K562 (cell line): Measurements from ENCODE around the gene NEK1. TPM values are rescaled to one million over a fixed set of nuclear protein-coding genes. Genes with fewer than 3 reads are reported as not detected.

Experiments used
- ATAC-seq: fragments of 200-7000 bp; cut with Tn5 transposase; 3 replicates; pipeline ENCODE4 v1.9.1; 2020; ENCODE audit warnings: moderate library complexity
- BruUV-seq: library from RNA; stranded (reverse); fragments of 400-500 nt; replicated peaks from 2 replicates; lab custom pipeline; 2021; lab: Mats Ljungman, UMichigan
- CTCF ChIA-PET: fragments of 300-600 bp; formaldehyde crosslinking; extraction: SDS; loops from one replicate; lab custom pipeline; 2021; ENCODE audit warnings: low intra/inter-chr PET ratio; lab: Yijun Ruan, JAX
- POLR2A ChIA-PET: fragments of 300-600, 350-650 bp; sonication (Branson Sonifier 250); formaldehyde crosslinking; extraction: SDS; loops from one replicate; lab custom pipeline; 2021; ENCODE audit warnings: antibody characterized with exemption, inconsistent platforms; lab: Yijun Ruan, JAX
- DNase-seq, 4 experiments: peaks; one replicate each; pipeline versions ENCODE4 v3.0.0 to v3.0.0-alpha.2; 2011 to 2018; ENCODE audit warnings: low spot score in 3 of 4, mixed read lengths in 3 of 4; ENCODE audit errors: extremely low read depth in 1 of 4
- FAIRE-seq: peaks from 2 replicates; lab custom pipeline; 2011; peaks lifted over from hg19 to GRCh38; lab: Jason Lieb, UNC
- H2AFZ ChIP-seq: 2 replicates; pipeline ENCODE4 v1.6.0; 2011; ENCODE audit warnings: low read depth, low read length, control low read depth, inconsistent platforms
- H3K27ac ChIP-seq: fragments of 200-600 bp; 3 replicates; pipeline ENCODE4 v1.8.0; 2011; ENCODE audit warnings: low read depth, mild to moderate bottlenecking, control low read depth, inconsistent platforms, low read length, moderate library complexity, mixed read lengths; ENCODE audit errors: extremely low read depth
- H3K27me3 ChIP-seq, 2 experiments: fragments of 300-600 bp in 1 of 2; 2 replicates in 1 of 2; 3 replicates in 1 of 2; pipeline versions ENCODE4 v1.6.0 to v1.8.0; 2011; ENCODE audit warnings: inconsistent platforms in 2 of 2, low read length in 2 of 2, mild to moderate bottlenecking in 1 of 2, mixed read lengths in 1 of 2, moderate library complexity in 1 of 2; ENCODE audit not compliant: control insufficient read depth in 2 of 2, insufficient read depth in 2 of 2
- H3K36me3 ChIP-seq: fragments of 300-600 bp; 3 replicates; pipeline ENCODE4 v1.8.0; 2011; ENCODE audit warnings: mild to moderate bottlenecking, low read length, inconsistent platforms; ENCODE audit not compliant: control insufficient read depth, insufficient read depth
- H3K4me1 ChIP-seq, 2 experiments: fragments of 200-600 bp in 1 of 2; replicated peaks in 1 of 2; 2 replicates in 1 of 2; 3 replicates in 1 of 2; pipeline versions ENCODE4 v1.5.1 to v1.8.0; 2011; ENCODE audit warnings: inconsistent platforms in 2 of 2, low read length in 2 of 2, mild to moderate bottlenecking in 1 of 2, mixed read lengths in 1 of 2, moderate library complexity in 1 of 2; ENCODE audit not compliant: control insufficient read depth in 2 of 2, insufficient read depth in 2 of 2
- H3K4me2 ChIP-seq: 2 replicates; pipeline ENCODE4 v1.6.1; 2011; ENCODE audit warnings: low read length, control low read depth, inconsistent platforms, mixed read lengths; ENCODE audit not compliant: insufficient read depth
- H3K4me3 ChIP-seq: fragments of 200-600 bp; sonication (generic), shearing (Covaris generic); 2 replicates; pipeline ENCODE4 v1.5.1; 2016; ENCODE audit warnings: control low read depth, inconsistent platforms
- H3K79me2 ChIP-seq: fragments of 200-600 bp; 3 replicates; pipeline ENCODE4 v1.8.0; 2011; ENCODE audit warnings: low read length, inconsistent platforms; ENCODE audit not compliant: control insufficient read depth, insufficient read depth
- H3K9ac ChIP-seq, 2 experiments: 2 replicates each; pipeline versions ENCODE4 v1.6.0 to v1.6.1; 2011; ENCODE audit warnings: low read depth in 2 of 2, low read length in 2 of 2, control low read depth in 1 of 2, inconsistent platforms in 1 of 2, mild to moderate bottlenecking in 1 of 2, mixed read lengths in 1 of 2; ENCODE audit not compliant: insufficient read depth in 1 of 2
- H3K9me1 ChIP-seq: one replicate; pipeline ENCODE4 v1.6.0; 2011; ENCODE audit warnings: inconsistent platforms, mild to moderate bottlenecking, low read length, moderate library complexity; ENCODE audit not compliant: control insufficient read depth, insufficient read depth
- H3K9me3 ChIP-seq: replicated peaks from 2 replicates; pipeline ENCODE4 v1.5.1; 2011; ENCODE audit warnings: low read depth, low read length, inconsistent platforms; ENCODE audit not compliant: control insufficient read depth, insufficient read depth
- H4K20me1 ChIP-seq: replicated peaks from 2 replicates; pipeline ENCODE4 v1.6.1; 2011; ENCODE audit warnings: low read length, inconsistent platforms, mixed read lengths; ENCODE audit not compliant: control insufficient read depth, insufficient read depth
- HMGN3 ChIP-seq: IDR thresholded peaks from 2 replicates; pipeline ENCODE4 v1.6.1; 2011; ENCODE audit warnings: borderline replicate concordance, low read depth, mild to moderate bottlenecking, mixed read lengths, low read length; ENCODE audit not compliant: insufficient read length; ENCODE audit errors: extremely low read depth
- PTBP1 ChIP-seq: fragments of 200-400 bp; formaldehyde crosslinking; IDR thresholded peaks from 2 replicates; pipeline ENCODE4 v1.6.1; 2017; ENCODE audit warnings: low read depth, low read length
- SAFB2 ChIP-seq: fragments of 200-400 bp; formaldehyde crosslinking; IDR thresholded peaks from 2 replicates; pipeline ENCODE4 v1.6.1; 2018; ENCODE audit warnings: borderline replicate concordance, low read length, low read depth, moderate library complexity; ENCODE audit not compliant: severe bottlenecking
- ZNF324 ChIP-seq: fragments of 250-450 bp; sonication (Bioruptor Pico); IDR thresholded peaks from 2 replicates; pipeline ENCODE4 v1.4.0; 2020; ENCODE audit warnings: mild to moderate bottlenecking
- WGBS: fragments of 100-300 bp; shearing (Covaris generic); methylation state at CpG from one replicate; pipeline ENCODE4 v1.1.6; 2016; ENCODE audit warnings: low coverage, mixed read lengths; ENCODE audit not compliant: insufficient coverage; ENCODE audit errors: missing lambda C conversion rate; 5-methylcytosine and 5-hydroxymethylcytosine counted together
- in situ Hi-C: fragments of 300-500 bp; cut with MboI; formaldehyde crosslinking; loops from 4 replicates; pipeline ENCODE4 v1.15.0; 2018; ENCODE audit warnings: inconsistent platforms, mixed read lengths
- intact Hi-C: fragments of 100-400 bp; cut with micrococcal nuclease; formaldehyde crosslinking; loops from 2 replicates; pipeline ENCODE4 v1.14.2; 2022
- polyA plus RNA-seq, 8 experiments: library from polyadenylated mRNA; depleted of rRNA in 4 of 8; stranded (reverse) in 5 of 8; unstranded in 3 of 8; fragments of >200 nt; fragmentation: Nextera tagmentation in 2 of 8; fragmentation: Illumina TruSeq in 1 of 8; extraction: Ambion mirVana in 2 of 8; extraction: Trizol in 1 of 8; gene quantifications; 2 replicates each; pipeline versions ENCODE4 v1.2.1 to v1.2.3, GENCODE V29; 2011 to 2014; ENCODE audit warnings: inconsistent platforms in 1 of 8, missing spikeins in 1 of 8
- total RNA-seq, 7 experiments: library from RNA; depleted of rRNA in 6 of 7; stranded (reverse); fragments of >200 nt in 6 of 7; fragmentation: Illumina TruSeq in 2 of 7; extraction: Trizol in 2 of 7; gene quantifications; 2 replicates each; pipeline versions ENCODE4 v1.2.1 to v1.2.3, GENCODE V29; 2011 to 2021; ENCODE audit warnings: low replicate concordance in 1 of 7
- TF ChIP-seq, protein P1 (sequence below): fragments of 450-650 bp; IDR thresholded peaks from 2 replicates; pipeline ENCODE4 v1.6.1; 2016; ENCODE audit warnings: mild to moderate bottlenecking, moderate library complexity
- TF ChIP-seq, protein P2 (sequence below): sonication (generic); formaldehyde crosslinking; IDR thresholded peaks from 2 replicates; pipeline ENCODE4 v1.8.1; 2023; ENCODE audit warnings: mild to moderate bottlenecking, missing genetic modification reagents
- TF ChIP-seq, protein P3 (sequence below): fragments of 450-650 bp; IDR thresholded peaks from one replicate; pipeline ENCODE4 v1.6.1; 2018; ENCODE audit warnings: mild to moderate bottlenecking, moderate library complexity; ENCODE audit not compliant: partially characterized antibody

The NEK1 gene
- total and polyA plus RNA-seq, 9 of the 15 experiments (the other 6 are each of a cell fraction or from before 2014, with no cell fraction given) = 6.2 to 15.7 (median 10.3) TPM

DNA sequence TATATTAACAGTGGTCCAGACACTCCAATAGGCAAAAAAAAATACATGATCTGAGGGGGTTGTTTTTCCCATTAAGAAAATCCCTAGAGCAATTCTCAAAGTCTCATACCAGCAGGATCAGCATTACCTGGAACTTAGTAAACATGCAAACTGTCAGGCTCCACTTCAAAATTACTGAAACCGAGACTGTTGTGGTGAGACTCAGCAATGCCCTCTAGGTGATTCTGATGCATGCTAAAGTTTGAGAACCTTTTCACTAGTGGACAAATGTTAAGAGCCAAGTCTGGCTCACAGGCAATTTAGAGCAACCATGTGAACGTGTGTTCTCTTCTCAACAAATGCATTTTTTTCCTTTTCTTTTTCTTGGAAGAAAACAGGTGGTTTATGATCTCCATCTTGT lies 30.2 kb downstream of the NEK1 start:
- no TSS peak for BruUV-seq
- WGBS = 59% methylated on average over 2 of the region's 2 CpGs
- TF ChIP-seq, protein P1, sequence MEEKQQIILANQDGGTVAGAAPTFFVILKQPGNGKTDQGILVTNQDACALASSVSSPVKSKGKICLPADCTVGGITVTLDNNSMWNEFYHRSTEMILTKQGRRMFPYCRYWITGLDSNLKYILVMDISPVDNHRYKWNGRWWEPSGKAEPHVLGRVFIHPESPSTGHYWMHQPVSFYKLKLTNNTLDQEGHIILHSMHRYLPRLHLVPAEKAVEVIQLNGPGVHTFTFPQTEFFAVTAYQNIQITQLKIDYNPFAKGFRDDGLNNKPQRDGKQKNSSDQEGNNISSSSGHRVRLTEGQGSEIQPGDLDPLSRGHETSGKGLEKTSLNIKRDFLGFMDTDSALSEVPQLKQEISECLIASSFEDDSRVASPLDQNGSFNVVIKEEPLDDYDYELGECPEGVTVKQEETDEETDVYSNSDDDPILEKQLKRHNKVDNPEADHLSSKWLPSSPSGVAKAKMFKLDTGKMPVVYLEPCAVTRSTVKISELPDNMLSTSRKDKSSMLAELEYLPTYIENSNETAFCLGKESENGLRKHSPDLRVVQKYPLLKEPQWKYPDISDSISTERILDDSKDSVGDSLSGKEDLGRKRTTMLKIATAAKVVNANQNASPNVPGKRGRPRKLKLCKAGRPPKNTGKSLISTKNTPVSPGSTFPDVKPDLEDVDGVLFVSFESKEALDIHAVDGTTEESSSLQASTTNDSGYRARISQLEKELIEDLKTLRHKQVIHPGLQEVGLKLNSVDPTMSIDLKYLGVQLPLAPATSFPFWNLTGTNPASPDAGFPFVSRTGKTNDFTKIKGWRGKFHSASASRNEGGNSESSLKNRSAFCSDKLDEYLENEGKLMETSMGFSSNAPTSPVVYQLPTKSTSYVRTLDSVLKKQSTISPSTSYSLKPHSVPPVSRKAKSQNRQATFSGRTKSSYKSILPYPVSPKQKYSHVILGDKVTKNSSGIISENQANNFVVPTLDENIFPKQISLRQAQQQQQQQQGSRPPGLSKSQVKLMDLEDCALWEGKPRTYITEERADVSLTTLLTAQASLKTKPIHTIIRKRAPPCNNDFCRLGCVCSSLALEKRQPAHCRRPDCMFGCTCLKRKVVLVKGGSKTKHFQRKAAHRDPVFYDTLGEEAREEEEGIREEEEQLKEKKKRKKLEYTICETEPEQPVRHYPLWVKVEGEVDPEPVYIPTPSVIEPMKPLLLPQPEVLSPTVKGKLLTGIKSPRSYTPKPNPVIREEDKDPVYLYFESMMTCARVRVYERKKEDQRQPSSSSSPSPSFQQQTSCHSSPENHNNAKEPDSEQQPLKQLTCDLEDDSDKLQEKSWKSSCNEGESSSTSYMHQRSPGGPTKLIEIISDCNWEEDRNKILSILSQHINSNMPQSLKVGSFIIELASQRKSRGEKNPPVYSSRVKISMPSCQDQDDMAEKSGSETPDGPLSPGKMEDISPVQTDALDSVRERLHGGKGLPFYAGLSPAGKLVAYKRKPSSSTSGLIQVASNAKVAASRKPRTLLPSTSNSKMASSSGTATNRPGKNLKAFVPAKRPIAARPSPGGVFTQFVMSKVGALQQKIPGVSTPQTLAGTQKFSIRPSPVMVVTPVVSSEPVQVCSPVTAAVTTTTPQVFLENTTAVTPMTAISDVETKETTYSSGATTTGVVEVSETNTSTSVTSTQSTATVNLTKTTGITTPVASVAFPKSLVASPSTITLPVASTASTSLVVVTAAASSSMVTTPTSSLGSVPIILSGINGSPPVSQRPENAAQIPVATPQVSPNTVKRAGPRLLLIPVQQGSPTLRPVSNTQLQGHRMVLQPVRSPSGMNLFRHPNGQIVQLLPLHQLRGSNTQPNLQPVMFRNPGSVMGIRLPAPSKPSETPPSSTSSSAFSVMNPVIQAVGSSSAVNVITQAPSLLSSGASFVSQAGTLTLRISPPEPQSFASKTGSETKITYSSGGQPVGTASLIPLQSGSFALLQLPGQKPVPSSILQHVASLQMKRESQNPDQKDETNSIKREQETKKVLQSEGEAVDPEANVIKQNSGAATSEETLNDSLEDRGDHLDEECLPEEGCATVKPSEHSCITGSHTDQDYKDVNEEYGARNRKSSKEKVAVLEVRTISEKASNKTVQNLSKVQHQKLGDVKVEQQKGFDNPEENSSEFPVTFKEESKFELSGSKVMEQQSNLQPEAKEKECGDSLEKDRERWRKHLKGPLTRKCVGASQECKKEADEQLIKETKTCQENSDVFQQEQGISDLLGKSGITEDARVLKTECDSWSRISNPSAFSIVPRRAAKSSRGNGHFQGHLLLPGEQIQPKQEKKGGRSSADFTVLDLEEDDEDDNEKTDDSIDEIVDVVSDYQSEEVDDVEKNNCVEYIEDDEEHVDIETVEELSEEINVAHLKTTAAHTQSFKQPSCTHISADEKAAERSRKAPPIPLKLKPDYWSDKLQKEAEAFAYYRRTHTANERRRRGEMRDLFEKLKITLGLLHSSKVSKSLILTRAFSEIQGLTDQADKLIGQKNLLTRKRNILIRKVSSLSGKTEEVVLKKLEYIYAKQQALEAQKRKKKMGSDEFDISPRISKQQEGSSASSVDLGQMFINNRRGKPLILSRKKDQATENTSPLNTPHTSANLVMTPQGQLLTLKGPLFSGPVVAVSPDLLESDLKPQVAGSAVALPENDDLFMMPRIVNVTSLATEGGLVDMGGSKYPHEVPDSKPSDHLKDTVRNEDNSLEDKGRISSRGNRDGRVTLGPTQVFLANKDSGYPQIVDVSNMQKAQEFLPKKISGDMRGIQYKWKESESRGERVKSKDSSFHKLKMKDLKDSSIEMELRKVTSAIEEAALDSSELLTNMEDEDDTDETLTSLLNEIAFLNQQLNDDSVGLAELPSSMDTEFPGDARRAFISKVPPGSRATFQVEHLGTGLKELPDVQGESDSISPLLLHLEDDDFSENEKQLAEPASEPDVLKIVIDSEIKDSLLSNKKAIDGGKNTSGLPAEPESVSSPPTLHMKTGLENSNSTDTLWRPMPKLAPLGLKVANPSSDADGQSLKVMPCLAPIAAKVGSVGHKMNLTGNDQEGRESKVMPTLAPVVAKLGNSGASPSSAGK = no peak
- TF ChIP-seq SAFB2 (no peak), HMGN3 (no peak), PTBP1 (no peak), ZNF324 (CRISPR knock-in tag) (no peak)
- TF ChIP-seq, protein P2, sequence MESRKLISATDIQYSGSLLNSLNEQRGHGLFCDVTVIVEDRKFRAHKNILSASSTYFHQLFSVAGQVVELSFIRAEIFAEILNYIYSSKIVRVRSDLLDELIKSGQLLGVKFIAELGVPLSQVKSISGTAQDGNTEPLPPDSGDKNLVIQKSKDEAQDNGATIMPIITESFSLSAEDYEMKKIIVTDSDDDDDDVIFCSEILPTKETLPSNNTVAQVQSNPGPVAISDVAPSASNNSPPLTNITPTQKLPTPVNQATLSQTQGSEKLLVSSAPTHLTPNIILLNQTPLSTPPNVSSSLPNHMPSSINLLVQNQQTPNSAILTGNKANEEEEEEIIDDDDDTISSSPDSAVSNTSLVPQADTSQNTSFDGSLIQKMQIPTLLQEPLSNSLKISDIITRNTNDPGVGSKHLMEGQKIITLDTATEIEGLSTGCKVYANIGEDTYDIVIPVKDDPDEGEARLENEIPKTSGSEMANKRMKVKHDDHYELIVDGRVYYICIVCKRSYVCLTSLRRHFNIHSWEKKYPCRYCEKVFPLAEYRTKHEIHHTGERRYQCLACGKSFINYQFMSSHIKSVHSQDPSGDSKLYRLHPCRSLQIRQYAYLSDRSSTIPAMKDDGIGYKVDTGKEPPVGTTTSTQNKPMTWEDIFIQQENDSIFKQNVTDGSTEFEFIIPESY (CRISPR knock-in tag) = no peak
- TF ChIP-seq, protein P3, sequence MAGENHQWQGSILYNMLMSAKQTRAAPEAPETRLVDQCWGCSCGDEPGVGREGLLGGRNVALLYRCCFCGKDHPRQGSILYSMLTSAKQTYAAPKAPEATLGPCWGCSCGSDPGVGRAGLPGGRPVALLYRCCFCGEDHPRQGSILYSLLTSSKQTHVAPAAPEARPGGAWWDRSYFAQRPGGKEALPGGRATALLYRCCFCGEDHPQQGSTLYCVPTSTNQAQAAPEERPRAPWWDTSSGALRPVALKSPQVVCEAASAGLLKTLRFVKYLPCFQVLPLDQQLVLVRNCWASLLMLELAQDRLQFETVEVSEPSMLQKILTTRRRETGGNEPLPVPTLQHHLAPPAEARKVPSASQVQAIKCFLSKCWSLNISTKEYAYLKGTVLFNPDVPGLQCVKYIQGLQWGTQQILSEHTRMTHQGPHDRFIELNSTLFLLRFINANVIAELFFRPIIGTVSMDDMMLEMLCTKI = no peak

More for the DNA sequence above, 30.2 kb downstream of the NEK1 start:
- DNase-seq (no peak), ATAC-seq (no peak), FAIRE-seq (peak; percentile 29)
- CTCF ChIA-PET = no interaction called here
- H3K9me3 ChIP-seq = no peaks in the 10 kb centered on the region
- no peaks in the 10 kb centered on the region for H3K9me1 ChIP-seq
- H3K27me3 ChIP-seq = no peaks in the 10 kb centered on the region
- intact Hi-C loops = no loop called here
- peaks cover 41% of the 10 kb centered on the region for H3K36me3 ChIP-seq
- H3K9ac ChIP-seq = no peak overlapping the region
- H3K4me2 ChIP-seq = no peak overlapping the region
- H3K79me2 ChIP-seq = no peaks in the 10 kb centered on the region
- no peaks in the 10 kb centered on the region for H4K20me1 ChIP-seq
- H3K4me3 ChIP-seq = no peak overlapping the region
- H3K4me1 ChIP-seq = no peaks in the 10 kb centered on the region
- no peak overlapping the region for H2AFZ ChIP-seq
- in situ Hi-C loops = no loop called here
- POLR2A ChIA-PET = no interaction called here
- no peak overlapping the region for H3K27ac ChIP-seq
